Measurements from ENCODE around the gene TMEM79. TPM values are rescaled to one million over a fixed set of nuclear protein-coding genes. Genes with fewer than 3 reads are reported as not detected.

Gene TMEM79
- total RNA-seq, 2 donors from 2014 or later: 18.7 to 23.9 TPM

- ATAC-seq (replicated peaks in 1 of 2): peak in 1 of 2 donors; percentile 0
- H3K36me3 Mint-ChIP-seq (ENCODE audit: insufficient read depth in 2 of 2): peaks cover 9 to 12% of the 10 kb centered on the region in 2 donors
- H3K27me3 Mint-ChIP-seq (ENCODE audit: low read depth): no peaks in the 10 kb centered on the region
- no peaks in the 10 kb centered on the region for H3K9me3 Mint-ChIP-seq
- peak overlapping the region; percentile 89 to 100 for H3K4me3 Mint-ChIP-seq
- no peak for DNase-seq
- peak overlapping the region; percentile 96 for H3K27ac Mint-ChIP-seq
- H3K4me1 Mint-ChIP-seq (ENCODE audit: low read depth): peaks cover 43% of the 10 kb centered on the region
Measured at GRCh38 chr1:156337888-156338179, 53.7 kb downstream of the TMEM79 start.

GRCh38 chr1:156338180-156338976 is 54.3 kb downstream of the TMEM79 start, which contains the start of the genes CCT3 and TSACC:
Gene CCT3, minus strand, starts transcription at chr1:156338292. Its CDS starts 108 bp downstream, at chr1:156338184.
Gene TSACC, plus strand, starts transcription at chr1:156338526. Its CDS starts 1,232 bp downstream, at chr1:156339758.
- peak; percentile 99 for DNase-seq
- Mint-ChIP-seq H3K4me3 (peak within 1 kb of the TSS; percentile 89 to 100), H3K36me3 (ENCODE audit: insufficient read depth in 2 of 2) (peaks cover 9 to 11% of the 10 kb centered on the region in 2 donors), H3K4me1 (ENCODE audit: low read depth) (peaks cover 43% of the 10 kb centered on the region), H3K27me3 (ENCODE audit: low read depth) (no peaks in the 10 kb centered on the region), H3K27ac (peak within 1 kb of the TSS; percentile 96), H3K9me3 (no peaks in the 10 kb centered on the region)
- peak; percentile 96 for ATAC-seq (replicated peaks in 1 of 2)

Other genes with a start within 250 kb of the TMEM79 start
- gene UBQLN4, start 230.5 kb upstream of the TMEM79 start, total RNA-seq: 10 to 100 TPM; 31.4 to 42.6 TPM
- gene LAMTOR2, start 229.5 kb upstream of the TMEM79 start, total RNA-seq: 10 to 100 TPM; 58.7 to 61.8 TPM
- gene RAB25, start 223.2 kb upstream of the TMEM79 start, total RNA-seq: under 1 TPM; 0.53 to 0.95 TPM
- gene MEX3A, start 201.9 kb upstream of the TMEM79 start, total RNA-seq: under 1 TPM; 0.31 to 0.97 TPM
- gene LMNA, start 169.6 kb upstream of the TMEM79 start, total RNA-seq: 100 to 1,000 TPM; 125 to 159 TPM
- 10 to 100 TPM; 63.7 to 80.3 TPM for gene SEMA4A, start 130.7 kb upstream of the TMEM79 start, total RNA-seq
- gene SLC25A44, start 90.2 kb upstream of the TMEM79 start, total RNA-seq: 10 to 100 TPM; 52.3 to 71.0 TPM
- gene PMF1, start 71.3 kb upstream of the TMEM79 start, total RNA-seq: 100 to 1,000 TPM; 122 to 127 TPM
- gene BGLAP, start 42.1 kb upstream of the TMEM79 start, total RNA-seq: 1 to 10 TPM; 6.8 to 7.4 TPM
- gene PAQR6, start 36.3 kb upstream of the TMEM79 start, total RNA-seq: 10 to 100 TPM in 1 of 2 donors, 1 to 10 TPM in 1; 9.6 to 10.4 TPM
- 10 to 100 TPM; 77.0 to 79.7 TPM for gene SMG5, start 1.5 kb upstream of the TMEM79 start, total RNA-seq
- gene GLMP, start 11.4 kb downstream of the TMEM79 start, total RNA-seq: 10 to 100 TPM; 14.9 to 19.0 TPM
- under 1 TPM; 0.65 to 0.91 TPM for gene VHLL, start 15.0 kb downstream of the TMEM79 start, total RNA-seq
- gene CCT3, start 54.0 kb downstream of the TMEM79 start, total RNA-seq: 100 to 1,000 TPM; 183 to 221 TPM
- gene TSACC, start 54.2 kb downstream of the TMEM79 start, total RNA-seq: under 1 TPM in 1 of 2 donors, not detected in 1; 0.94 TPM
- not detected for gene RHBG, start 84.9 kb downstream of the TMEM79 start, total RNA-seq
- 10 to 100 TPM; 73.3 to 86.8 TPM for gene MEF2D, start 216.4 kb downstream of the TMEM79 start, total RNA-seq